Activated CD4-positive, alpha-beta T cell treated with anti-CD3 and anti-CD28 coated beads, Interleukin-2, amount 10 ng/mL, durations not matched to agents 7 days and 5 days (primary cell): ENCODE measurements around the gene LRRC25. TPM values are rescaled to one million over a fixed set of nuclear protein-coding genes. Genes with fewer than 3 reads are reported as not detected.

Experiments used
- microRNA-seq: library from miRNA; unstranded; fragments of <30 nt; microRNA quantifications from one replicate; pipeline ENCODE4 v1.2.0, GENCODE V29; 2021; ENCODE audit warnings: borderline microRNAs expressed, borderline replicate concordance
- total RNA-seq, 2 experiments: library from RNA; stranded (reverse); gene quantifications; one replicate each; pipeline ENCODE4 v1.2.3, GENCODE V29; 2021

The LRRC25 gene
- total RNA-seq, 2 experiments from 2014 or later: not detected

Small RNAs within 50 kb of the gene (microRNA-seq; reads per million reads assigned to microRNA genes)
- not detected for gene MIR3189

Other genes with a start within 250 kb of the LRRC25 start
- 10 to 100 TPM; 12.6 to 13.1 TPM for gene PIK3R2, start 244.5 kb downstream of the LRRC25 start, total RNA-seq
- gene IFI30, start 223.8 kb downstream of the LRRC25 start, total RNA-seq: 10 to 100 TPM; 54.1 to 58.9 TPM
- 1 to 10 TPM; 6.1 to 6.5 TPM for gene MPV17L2, start 204.4 kb downstream of the LRRC25 start, total RNA-seq
- 1 to 10 TPM; 4.0 to 5.2 TPM for gene RAB3A, start 193.6 kb downstream of the LRRC25 start, total RNA-seq
- under 1 TPM in 1 of 2 experiments, not detected in 1; 0.15 TPM for gene PDE4C, start 171.2 kb downstream of the LRRC25 start, total RNA-seq
- 1 to 10 TPM; 6.3 to 7.2 TPM for gene IQCN, start 123.2 kb downstream of the LRRC25 start, total RNA-seq
- 100 to 1,000 TPM; 343 to 347 TPM for gene JUND, start 116.0 kb downstream of the LRRC25 start, total RNA-seq
- 100 to 1,000 TPM; 156 to 181 TPM for gene LSM4, start 74.5 kb downstream of the LRRC25 start, total RNA-seq
- 10 to 100 TPM; 24.1 to 24.8 TPM for gene PGPEP1, start 57.0 kb downstream of the LRRC25 start, total RNA-seq
- not detected for gene GDF15, start 11.5 kb downstream of the LRRC25 start, total RNA-seq
- 100 to 1,000 TPM; 112 to 123 TPM for gene SSBP4, start 21.8 kb upstream of the LRRC25 start, total RNA-seq
- 10 to 100 TPM; 10.7 to 12.1 TPM for gene ISYNA1, start 40.5 kb upstream of the LRRC25 start, total RNA-seq
- gene ELL, start 124.4 kb upstream of the LRRC25 start, total RNA-seq: 10 to 100 TPM; 20.3 to 20.9 TPM
- 100 to 1,000 TPM; 185 to 206 TPM for gene FKBP8, start 146.0 kb upstream of the LRRC25 start, total RNA-seq
- gene KXD1, start 160.2 kb upstream of the LRRC25 start, total RNA-seq: 10 to 100 TPM; 95.4 to 100.0 TPM
- 1,000 to 10,000 TPM; 1,627 to 1,778 TPM for gene UBA52, start 174.2 kb upstream of the LRRC25 start, total RNA-seq
- 10 to 100 TPM; 73.0 to 85.2 TPM for gene REX1BD, start 191.2 kb upstream of the LRRC25 start, total RNA-seq
- not detected for gene CRLF1, start 209.2 kb upstream of the LRRC25 start, total RNA-seq
- gene TMEM59L, start 215.2 kb upstream of the LRRC25 start, total RNA-seq: under 1 TPM in 1 of 2 experiments, not detected in 1; 0.12 TPM
- gene KLHL26, start 239.4 kb upstream of the LRRC25 start, total RNA-seq: 10 to 100 TPM in 1 of 2 experiments, 1 to 10 TPM in 1; 10.0 to 11.4 TPM